PC-9 (cell line): ENCODE results near the gene SORCS2.

Experiments
- CTCF ChIP-seq: fragments of 200-600 bp; sonication (generic); conservative IDR thresholded peaks from 2 replicates; pipeline ENCODE4 v1.6.1; 2017; ENCODE audit warnings: mixed run types, antibody characterized with exemption, mild to moderate bottlenecking, moderate library complexity
- EZH2 ChIP-seq: fragments of 200-600 bp; sonication (generic); IDR thresholded peaks from 2 replicates; pipeline ENCODE4 v1.8.0; 2017; ENCODE audit warnings: antibody characterized with exemption, low read depth

- no peak for TF ChIP-seq CTCF
- no peak for TF ChIP-seq EZH2
Measured at GRCh38 chr4:7168106-7168505, 24.2 kb upstream of the SORCS2 start.
